ENCODE data around the gene DLG2. TPM values are rescaled to one million over a fixed set of nuclear protein-coding genes. Genes with fewer than 3 reads are reported as not detected.
"Not testable (repeated sequence)": the region's sequence is repeated elsewhere in the genome, so short reads cannot be mapped to it uniquely, and the experiment has no call there.

DLG2 gene
- total RNA-seq, 1 experiment from 2014 or later = not detected

DNA sequence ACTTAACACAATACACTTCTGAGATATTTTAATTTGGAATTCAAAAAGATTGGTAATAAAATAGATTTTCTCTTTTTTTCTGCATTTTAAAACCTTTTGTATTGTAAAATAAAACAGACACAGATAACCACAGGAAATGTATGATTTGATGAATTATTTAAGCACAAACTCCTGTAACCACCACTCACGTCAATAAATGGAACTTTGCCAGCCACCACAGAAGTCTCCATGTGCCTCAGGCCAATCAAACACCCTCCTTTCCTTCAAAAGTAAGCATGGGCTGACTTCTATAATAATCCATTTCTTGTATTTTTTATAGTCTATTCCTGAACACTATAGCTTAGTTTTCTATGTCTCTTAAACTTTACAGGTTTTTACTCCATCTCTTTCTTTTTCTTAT lies 721.7 kb downstream of the DLG2 start:
- DNase-seq (ENCODE audit: low read depth) = peak; percentile 45

GRCh38 chr11:84902445-84902844 lies 724.7 kb downstream of the DLG2 start:
- DNase-seq (ENCODE audit: low read depth) = no peak

DNA sequence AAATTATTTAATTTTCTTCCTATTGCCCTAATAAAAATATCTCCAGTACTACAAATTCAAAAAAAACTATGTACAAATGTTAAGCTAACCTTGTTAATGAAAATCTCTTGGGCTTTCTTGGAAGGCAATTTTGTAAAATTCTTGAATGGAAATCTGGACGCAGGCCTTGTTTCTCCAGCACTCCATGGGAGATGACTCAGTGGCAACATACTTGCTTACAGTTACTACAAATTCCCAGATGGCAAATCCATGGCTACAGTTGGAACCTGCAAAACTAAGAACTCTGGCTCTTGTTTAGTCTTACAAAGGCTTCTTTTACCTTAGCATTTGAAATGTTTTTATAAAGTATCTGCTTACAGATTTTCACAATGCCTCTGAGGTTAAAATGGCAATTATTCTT lies 725.2 kb downstream of the DLG2 start:
- DNase-seq (ENCODE audit: low read depth) = peak; percentile 18

- no peak for DNase-seq (ENCODE audit: low read depth)
These were observed 727.4 kb downstream of the DLG2 start for GRCh38 chr11:84899740-84900139.

- DNase-seq (ENCODE audit: low read depth) = no peak
These were observed 728.0 kb downstream of the DLG2 start for GRCh38 chr11:84899134-84899533.

DNA sequence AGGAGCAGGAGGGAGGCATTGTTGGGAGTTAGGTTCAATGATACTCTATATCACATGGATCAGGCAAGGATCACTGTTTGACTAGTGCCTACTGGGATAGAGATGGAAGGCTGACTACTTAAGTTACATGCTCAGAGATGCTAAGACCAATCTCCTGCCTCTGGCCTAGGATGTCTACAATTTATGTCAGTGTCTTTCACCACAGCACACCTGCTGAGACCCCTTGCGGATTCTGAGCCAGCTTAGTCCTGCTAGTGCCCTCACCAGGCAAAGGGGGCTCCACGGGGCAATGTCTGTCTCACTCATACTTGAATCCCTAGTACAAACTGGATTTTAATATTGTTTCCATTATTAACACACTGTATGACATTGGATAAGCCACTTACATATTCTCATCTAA lies 732.5 kb downstream of the DLG2 start:
- no peak for DNase-seq (ENCODE audit: low read depth)

DNA sequence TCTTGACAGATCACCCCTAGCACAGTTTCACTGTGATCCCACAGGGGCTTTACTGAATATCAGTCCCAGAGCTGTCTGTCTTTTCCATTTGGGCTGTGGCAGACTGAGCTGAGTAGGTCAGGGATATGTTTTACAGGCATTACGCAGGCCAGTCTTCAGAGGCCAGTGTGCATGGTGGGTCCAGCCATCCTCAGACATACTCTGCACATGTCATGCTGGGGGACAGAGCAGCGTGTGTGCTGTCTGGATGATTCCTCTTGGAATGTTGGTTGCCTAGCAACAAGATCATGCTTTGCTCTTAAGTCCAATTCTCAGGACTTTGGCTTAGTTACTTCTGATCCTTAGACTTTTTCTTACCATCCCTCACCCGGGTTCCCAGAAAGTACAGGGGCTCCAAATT lies 736.5 kb downstream of the DLG2 start:
- DNase-seq (ENCODE audit: low read depth) = no peak

- DNase-seq (ENCODE audit: low read depth) = no peak
These were observed 737.6 kb downstream of the DLG2 start for GRCh38 chr11:84889556-84889955.

DNA sequence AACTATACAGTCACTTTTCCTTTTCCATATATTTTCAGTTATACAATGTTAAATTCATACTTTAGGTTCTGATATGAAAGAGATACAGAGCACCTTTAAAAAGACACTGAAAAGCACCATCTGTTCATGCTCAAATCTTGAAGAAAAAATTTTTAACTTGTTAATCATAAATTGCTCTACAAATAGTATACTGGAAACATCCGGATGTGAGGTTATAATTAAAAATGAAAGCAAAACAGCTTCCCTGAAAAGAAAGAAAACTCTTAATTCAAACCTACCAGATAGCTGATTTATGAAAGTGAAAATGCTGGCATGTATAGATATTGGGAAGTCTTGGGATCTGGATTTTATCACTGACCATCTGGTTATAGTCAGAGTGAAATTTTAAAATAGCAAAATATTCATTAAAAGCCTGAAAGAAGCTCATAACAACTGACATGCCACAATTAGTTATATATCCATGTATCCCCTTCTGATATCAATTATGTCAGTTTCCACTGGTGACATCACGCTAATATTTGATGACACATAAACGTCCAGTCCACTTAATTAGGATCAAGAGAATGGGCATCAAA lies 740.0 kb downstream of the DLG2 start:
- DNase-seq (ENCODE audit: low read depth) = no peak

GRCh38 chr11:84886344-84886743 lies 740.8 kb downstream of the DLG2 start:
- no peak for DNase-seq (ENCODE audit: low read depth)

GRCh38 chr11:84884836-84885235 lies 742.3 kb downstream of the DLG2 start:
- DNase-seq (ENCODE audit: low read depth) = no peak

- no peak for DNase-seq (ENCODE audit: low read depth)
These were observed 745.1 kb downstream of the DLG2 start for GRCh38 chr11:84882056-84882455.

DNA sequence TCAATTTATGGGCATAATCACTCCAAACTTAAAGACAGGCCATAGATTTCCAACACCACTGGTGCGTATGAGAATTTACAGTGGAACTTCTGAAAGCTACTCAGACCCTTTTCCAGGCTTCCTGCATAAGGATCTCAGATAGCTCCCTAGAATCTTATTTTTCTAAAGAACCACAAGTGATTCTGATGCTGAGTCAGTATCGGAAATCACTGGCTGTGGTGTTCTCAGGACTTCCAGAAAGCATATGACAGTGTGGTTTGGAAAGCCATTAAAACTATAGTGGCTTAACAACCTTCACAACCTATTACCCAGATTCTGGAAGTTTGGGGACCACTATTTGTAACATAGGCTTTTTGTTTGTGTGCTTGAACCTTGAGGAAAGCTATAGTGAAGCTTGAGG lies 756.0 kb downstream of the DLG2 start:
- no peak for DNase-seq (ENCODE audit: low read depth)

- DNase-seq (ENCODE audit: low read depth) = no peak
These were observed 756.7 kb downstream of the DLG2 start for GRCh38 chr11:84870486-84870885.

DNA sequence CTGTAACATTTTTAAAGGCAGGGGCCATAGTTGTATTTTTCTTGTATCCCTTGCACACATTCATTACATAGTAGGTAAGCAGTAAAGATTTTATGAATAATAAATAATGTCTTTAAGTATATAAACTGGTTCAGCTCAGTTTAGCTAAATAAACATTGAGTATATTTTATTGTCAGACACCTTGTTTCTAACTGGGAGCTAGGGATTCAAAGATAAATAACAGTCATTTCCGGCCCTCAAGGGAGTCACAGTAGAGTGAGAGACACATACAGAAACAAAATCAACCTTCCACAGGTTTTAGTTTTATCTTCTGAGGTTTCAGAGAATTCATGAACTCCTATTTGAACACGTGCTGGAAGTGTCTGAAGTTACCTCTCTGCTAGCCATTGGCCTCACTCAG lies 760.2 kb downstream of the DLG2 start:
- peak; percentile 35 for DNase-seq (ENCODE audit: low read depth)

DNA sequence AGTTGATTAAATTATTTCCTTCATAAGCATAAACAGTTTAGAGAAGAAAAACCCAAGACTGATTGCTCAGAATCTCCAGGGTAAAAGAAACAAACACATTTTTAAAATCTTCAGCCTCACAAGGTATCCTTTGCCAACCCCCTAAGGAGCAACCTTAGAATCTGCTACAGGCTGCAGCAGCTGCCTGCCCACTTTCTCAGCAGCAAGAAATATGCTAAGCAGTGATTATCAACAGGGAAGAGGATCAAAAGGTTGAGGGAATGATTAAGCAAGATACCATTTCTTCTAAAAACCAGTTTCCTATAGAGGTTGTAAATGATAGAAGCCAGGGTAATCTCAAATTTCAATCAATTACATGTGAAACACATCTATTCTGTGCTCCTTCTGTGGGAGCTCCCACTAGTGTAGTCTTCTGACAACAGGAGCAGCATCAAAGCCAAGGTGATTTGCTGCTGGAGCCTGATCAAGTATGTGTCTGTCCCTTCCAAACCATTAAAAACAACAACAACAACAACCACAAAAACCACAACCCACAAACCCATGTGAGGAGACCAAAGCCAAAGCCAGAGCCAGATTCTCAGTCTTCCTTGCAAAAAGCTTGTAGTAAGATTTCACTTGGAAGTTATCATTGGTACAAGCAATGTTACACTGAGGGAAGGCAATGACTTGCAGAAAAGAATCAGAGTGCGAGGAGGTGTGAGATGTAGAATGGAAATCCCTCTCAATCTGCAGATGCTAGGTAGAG lies 761.2 kb downstream of the DLG2 start:
- DNase-seq (ENCODE audit: low read depth) = peak; percentile 57

GRCh38 chr11:84865257-84865656 lies 761.9 kb downstream of the DLG2 start:
- peak; percentile 54 for DNase-seq (ENCODE audit: low read depth)

- DNase-seq (ENCODE audit: low read depth) = peak; percentile 9
These were observed 769.4 kb downstream of the DLG2 start for GRCh38 chr11:84857746-84858145.

- peak; percentile 67 for DNase-seq (ENCODE audit: low read depth)
These were observed 771.5 kb downstream of the DLG2 start for GRCh38 chr11:84855508-84856245.

DNA sequence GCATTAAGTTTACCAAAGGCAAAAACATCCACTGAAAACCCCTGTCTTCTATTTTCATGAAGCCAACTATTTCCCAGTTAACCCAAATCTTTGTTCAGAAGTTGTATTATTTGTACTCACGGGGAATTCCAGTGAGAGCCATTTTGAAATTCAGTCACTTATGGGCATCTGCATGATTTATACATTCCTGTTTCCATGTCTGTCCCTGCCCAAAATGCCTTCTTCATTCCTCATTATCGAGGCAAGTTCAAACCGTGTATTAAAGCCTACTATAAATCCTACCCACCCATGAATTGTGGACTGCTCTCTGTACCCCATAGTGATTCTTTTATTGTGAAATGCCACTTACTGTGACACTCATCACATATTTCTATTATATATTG lies 772.7 kb downstream of the DLG2 start:
- DNase-seq (ENCODE audit: low read depth) = no peak

GRCh38 chr11:84853841-84854497 lies 773.2 kb downstream of the DLG2 start:
- DNase-seq (ENCODE audit: low read depth) = no peak

DNA sequence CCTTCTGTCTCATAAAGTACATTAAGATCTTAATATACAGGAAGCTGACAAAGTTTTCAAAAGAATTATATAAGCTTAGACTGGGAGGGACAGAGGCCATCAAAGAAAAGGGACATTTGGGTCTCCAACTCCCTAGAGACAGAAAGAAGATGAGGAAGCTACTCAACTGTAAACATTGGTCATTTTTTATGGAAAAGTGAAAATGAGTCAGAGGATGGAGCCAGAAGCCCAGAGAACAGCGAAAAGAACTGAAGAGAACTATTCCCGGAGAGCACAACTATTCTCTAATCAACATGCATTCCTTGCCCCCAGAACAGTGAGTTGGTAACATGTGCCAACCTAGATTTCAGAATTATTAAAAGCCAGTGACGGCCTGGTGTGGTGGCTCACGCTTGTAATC lies 779.3 kb downstream of the DLG2 start:
- DNase-seq (ENCODE audit: low read depth) = peak; percentile 14

GRCh38 chr11:84840201-84840600 lies 786.9 kb downstream of the DLG2 start:
- not testable (repeated sequence) for DNase-seq (ENCODE audit: low read depth)

Data from M059J (cell line).